DMS53 treated with DMSO at 0.1 percent for 48 hours (cell line): ENCODE data around the gene MAMDC2.
"Not testable (repeated sequence)": the region's sequence is repeated elsewhere in the genome, so short reads cannot be mapped to it uniquely, and the experiment has no call there.

ENCODE experiments used
- DNase-seq: peaks from one replicate; lab custom pipeline; 2025; ENCODE audit not compliant: unreplicated experiment; lab: John Stamatoyannopoulos, UW

The MAMDC2 gene

GRCh38 chr9:70170151-70170790 is 126.6 kb downstream of the MAMDC2 start:
- no peak for DNase-seq

- no peak for DNase-seq
Observed at GRCh38 chr9:70172532-70172931, 128.9 kb downstream of the MAMDC2 start.

GRCh38 chr9:70177121-70177520 is 133.5 kb downstream of the MAMDC2 start:
- no peak for DNase-seq

DNA sequence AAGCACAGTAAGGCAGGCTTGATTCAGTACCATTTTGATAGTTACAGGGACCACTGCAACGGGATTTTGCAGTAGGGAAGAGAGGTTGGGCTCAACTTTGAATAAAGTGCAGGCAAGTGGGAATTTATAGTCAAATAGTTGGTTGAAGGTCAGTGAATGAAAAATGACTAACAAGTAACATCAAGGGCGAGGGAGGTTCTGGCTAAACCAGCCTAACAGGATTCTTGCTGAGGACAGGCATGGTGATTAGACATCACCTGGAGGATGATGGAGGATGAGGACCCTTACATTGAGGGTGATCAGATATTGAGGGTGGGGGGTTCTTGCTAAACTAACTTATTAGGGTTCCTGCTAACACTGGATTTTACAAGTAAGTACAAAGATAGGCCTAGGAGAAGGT is 149.1 kb downstream of the MAMDC2 start:
- DNase-seq: no peak

DNA sequence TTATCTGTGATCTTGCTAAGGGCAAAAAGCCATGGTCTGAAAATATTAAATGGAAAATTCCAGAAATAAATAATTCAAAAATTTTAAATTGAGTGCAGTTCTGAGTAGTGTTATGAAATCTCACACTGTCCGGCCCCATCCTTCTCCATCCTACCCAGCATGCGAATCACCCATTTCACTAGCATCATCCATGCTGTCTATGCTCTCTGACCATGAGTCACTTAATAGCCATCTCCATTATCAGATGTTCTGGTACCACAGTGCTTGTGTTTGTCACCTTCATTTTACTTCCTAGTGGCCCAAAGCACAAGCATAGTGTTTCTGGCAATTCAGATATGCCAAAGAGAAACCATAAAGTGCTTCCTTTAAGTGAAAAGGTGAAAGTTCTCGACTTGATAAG is 151.8 kb downstream of the MAMDC2 start:
- DNase-seq: no peak

- DNase-seq: no peak
Observed at GRCh38 chr9:70197216-70198044, 153.8 kb downstream of the MAMDC2 start.

- peak; percentile 2 for DNase-seq
Observed at GRCh38 chr9:70204743-70205142, 161.1 kb downstream of the MAMDC2 start.

- peak; percentile 76 for DNase-seq
Observed at GRCh38 chr9:70205366-70206020, 161.8 kb downstream of the MAMDC2 start.

GRCh38 chr9:70217029-70217428 is 173.4 kb downstream of the MAMDC2 start:
- DNase-seq: no peak

GRCh38 chr9:70218767-70219166 is 175.1 kb downstream of the MAMDC2 start:
- no peak for DNase-seq

DNA sequence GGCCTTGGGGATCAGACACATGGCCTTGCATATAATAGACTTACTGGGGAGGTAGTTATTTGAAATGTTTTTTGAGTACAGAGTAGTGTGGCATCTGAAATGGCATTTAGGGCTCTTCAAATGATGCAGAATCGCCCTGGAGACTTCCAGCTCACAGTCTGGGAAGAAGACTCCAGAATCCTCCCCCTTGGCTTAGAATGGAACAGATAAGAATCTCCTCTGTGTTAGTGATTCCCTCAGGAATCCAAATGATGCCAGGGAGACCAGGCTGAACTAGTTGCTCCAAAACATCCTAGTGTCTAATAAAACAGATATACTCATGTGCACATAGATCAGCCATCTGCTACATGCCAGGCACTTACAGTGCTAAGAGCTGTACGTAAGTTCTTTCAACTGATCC is 176.6 kb downstream of the MAMDC2 start:
- DNase-seq: no peak

- no peak for DNase-seq
Observed at GRCh38 chr9:70222354-70222753, 178.7 kb downstream of the MAMDC2 start.

DNA sequence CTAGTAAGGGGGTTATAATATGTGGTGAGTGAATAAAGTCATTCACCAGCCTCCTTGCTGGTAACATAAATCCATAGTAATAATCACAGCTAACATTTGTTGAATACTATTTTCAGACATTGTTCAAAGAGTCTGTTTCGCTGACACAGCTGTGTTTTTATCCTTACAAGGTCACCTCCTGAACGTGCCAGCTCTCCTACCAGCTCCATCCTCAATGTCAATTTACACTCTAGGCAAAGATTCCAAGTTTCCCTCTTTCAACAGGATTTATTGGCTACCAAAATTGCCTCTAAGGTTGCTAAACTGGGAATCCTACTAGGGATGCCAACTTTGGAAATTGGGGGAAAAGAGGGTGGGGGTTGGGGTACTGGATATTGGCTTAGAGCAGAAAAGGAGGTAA is 184.5 kb downstream of the MAMDC2 start:
- DNase-seq: no peak

- no peak for DNase-seq
Observed at GRCh38 chr9:70228611-70229010, 185.0 kb downstream of the MAMDC2 start.

DNA sequence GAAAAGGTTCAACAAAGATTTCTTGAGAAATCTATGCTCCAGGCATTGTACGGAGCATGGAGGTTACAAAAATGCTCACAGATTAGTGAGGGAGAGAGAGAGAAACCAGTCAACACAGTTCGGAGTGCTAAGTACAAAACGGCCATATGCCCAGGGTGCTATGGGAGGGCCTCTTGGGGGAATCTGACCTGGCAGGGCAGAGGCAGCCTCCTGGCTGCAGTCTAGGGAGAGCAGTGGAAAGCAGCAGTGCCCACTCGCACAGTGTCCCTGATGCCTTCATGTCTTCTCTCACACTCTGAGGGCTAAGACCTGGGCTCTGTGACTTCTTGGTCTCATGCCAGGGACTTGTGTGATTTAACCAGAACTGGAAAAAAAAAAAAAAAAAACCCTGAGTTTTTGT is 185.4 kb downstream of the MAMDC2 start:
- no peak for DNase-seq

DNA sequence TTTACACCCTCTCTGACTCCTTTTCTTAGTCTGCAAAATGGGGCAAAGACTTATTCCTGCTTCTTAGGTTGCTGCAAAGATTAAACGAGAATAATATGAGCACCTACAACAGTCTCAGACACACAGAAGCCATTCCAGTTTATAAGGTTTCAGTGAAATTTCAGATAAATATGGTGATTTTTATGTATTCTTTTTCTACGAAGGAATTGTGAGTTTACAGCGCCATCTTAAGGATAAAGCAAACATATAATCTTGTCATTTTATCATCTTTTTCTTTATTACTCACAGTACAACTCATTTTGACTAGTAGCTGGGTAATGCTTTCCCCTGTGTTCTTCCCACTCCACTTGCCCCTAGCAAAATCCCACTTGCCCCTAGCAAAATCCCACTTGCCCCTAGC is 185.9 kb downstream of the MAMDC2 start:
- no peak for DNase-seq

DNA sequence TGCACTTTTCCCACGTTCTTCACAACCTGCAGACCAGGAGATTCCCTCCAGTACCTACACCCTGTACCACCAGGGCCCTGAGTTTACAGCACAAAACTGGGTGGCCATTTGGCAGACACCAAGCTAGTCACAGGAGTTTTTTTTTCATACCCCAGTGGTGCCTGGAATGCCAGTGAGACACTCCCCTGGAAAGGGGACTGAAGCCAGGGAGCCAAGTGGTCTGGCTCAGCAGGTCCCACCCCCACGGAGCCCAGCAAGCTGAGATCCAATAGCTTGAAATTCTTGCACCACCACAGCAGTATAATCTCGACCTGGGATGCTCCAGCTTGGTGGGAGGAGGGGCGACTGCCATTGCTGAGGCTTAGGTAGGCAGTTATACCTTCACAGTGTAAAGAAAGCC is 188.8 kb downstream of the MAMDC2 start:
- DNase-seq: no peak

- DNase-seq: not testable (repeated sequence)
Observed at GRCh38 chr9:70234208-70234607, 190.6 kb downstream of the MAMDC2 start.

- not testable (repeated sequence) for DNase-seq
Observed at GRCh38 chr9:70245952-70246351, 202.3 kb downstream of the MAMDC2 start.

DNA sequence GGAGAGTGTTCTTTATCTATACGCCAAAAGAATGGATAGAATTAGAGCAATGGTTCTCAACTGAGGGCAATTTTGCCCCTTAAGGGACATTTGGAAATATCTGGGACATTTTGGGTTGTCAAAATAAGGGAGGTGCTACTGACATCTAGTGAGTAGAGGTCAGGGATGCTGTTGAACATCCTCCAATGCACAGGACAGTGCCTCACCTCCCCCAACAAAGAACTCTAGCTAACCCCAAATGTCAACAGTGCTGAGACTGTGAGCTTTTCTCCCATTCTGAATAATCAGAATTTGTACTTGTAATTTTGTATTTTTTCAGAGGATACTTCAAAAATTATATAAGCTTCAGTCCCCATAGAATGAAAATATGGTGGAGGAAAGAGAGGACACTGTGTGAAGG is 206.6 kb downstream of the MAMDC2 start:
- no peak for DNase-seq

- DNase-seq: no peak
Observed at GRCh38 chr9:70255486-70255885, 211.8 kb downstream of the MAMDC2 start.

DNA sequence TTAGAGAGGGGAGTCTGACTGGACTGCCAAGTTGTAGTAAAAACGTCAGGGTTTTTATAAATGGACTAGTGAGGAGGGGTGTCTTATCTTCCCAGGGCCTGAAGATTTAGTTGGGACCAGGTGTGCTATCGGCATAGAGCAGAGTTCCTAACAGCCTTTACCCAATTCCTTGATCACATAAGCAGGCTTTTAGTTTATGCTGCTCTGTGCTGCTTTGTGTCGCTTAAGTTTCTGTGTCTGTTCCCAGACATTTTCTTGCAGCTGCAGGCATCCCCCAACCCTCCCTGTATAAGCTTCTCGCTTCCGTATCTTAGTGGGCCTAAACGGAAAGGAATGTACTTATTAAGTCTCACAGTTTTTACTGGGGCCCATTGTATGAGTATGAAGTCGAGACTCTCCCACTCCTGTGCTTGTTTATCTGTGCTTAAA is 212.5 kb downstream of the MAMDC2 start:
- no peak for DNase-seq
